Measurements from ENCODE around the gene CYP2W1.

Gene CYP2W1

DNA sequence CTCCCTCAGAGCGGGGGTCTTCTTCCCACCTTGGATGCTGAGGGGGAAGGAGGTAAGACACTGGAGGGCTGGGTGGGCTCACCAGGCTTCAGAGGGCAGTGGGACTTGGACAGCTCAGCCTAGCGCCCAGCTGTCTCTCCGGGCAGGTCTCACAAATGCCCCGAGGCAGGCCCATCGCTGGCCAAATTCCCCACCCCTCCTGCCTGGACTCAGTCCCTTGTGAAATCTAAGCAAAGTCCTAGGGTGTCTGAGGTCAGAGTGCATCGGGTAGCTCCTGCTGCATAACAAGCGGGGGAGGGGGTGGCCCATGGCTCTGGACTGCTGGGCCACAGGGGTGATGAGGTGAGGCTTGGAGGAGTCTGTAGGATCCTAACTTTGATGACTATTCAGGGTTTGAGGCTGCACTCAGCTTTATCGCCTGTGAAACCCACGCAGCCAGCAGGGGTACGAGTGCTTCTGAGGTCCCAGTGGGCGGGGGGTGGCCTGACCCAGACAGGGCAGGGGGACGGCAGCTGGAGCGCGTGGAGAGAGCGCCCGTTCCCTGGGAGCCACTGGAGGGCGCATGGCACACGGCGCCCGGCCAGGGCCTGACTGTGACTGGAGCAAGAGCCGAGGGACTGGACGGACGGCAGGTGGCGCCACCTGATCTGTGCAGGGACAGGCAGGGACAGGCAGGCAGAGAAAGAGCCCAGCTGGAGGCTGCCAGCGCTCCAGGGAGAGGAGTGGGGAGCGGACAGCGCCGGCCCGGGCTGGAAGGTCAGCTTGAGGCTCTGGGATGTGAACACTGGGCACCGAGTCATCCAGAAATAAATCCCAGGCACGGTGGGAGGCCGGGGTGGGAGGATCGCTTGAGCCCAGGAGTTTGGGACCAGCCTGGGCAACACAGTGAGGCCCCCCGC lies 10.0 kb downstream of the CYP2W1 start:
- peak; percentile 87 for DNase-seq (ENCODE audit: low read depth)
- TF ChIP-seq, protein P1, sequence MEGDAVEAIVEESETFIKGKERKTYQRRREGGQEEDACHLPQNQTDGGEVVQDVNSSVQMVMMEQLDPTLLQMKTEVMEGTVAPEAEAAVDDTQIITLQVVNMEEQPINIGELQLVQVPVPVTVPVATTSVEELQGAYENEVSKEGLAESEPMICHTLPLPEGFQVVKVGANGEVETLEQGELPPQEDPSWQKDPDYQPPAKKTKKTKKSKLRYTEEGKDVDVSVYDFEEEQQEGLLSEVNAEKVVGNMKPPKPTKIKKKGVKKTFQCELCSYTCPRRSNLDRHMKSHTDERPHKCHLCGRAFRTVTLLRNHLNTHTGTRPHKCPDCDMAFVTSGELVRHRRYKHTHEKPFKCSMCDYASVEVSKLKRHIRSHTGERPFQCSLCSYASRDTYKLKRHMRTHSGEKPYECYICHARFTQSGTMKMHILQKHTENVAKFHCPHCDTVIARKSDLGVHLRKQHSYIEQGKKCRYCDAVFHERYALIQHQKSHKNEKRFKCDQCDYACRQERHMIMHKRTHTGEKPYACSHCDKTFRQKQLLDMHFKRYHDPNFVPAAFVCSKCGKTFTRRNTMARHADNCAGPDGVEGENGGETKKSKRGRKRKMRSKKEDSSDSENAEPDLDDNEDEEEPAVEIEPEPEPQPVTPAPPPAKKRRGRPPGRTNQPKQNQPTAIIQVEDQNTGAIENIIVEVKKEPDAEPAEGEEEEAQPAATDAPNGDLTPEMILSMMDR (conservative IDR thresholded peaks at IDR 0.05; ENCODE audit: low read depth, low read length) = peak; percentile 100
- H3K4me3 ChIP-seq (ENCODE audit: low read length) = no peak overlapping the region

DNA sequence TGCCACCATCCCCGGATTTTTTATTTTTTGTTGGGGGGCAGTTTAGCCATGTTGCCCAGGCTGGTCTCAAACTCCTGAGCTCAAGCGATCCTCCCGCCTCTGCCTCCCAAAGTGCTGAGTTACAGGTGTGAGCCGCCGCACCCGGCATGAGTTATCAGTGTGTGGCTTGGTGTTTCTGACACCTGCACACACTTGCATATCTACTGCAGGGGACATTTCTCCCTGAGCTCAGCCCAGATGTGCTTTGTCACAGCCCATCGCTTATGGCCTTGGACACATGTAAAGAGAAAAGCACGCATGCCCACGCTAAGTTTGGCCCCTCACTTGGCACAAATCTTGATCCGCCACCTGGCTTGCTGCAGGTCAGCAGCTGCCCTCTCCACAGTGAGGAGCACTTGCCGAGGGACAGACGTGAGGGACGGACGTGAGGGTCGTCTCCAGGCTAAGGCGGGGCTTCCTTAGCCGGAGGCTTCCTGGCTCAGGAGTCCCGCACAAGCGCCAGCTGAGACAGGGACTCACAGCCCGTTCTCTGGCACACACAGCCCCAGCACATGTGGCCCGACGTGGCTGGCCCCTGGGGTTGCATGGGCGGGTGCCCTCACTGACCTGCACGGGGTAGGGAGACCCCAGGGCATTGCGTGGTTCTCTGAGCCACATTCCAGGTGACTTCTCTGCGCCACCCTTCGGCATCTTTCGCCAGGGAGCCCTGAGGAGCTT lies 11.8 kb downstream of the CYP2W1 start:
- no peak overlapping the region for H3K4me3 ChIP-seq (ENCODE audit: low read length)
- TF ChIP-seq, protein P1 (conservative IDR thresholded peaks at IDR 0.05; ENCODE audit: low read depth, low read length) = no peak
- DNase-seq (ENCODE audit: low read depth) = no peak

DNA sequence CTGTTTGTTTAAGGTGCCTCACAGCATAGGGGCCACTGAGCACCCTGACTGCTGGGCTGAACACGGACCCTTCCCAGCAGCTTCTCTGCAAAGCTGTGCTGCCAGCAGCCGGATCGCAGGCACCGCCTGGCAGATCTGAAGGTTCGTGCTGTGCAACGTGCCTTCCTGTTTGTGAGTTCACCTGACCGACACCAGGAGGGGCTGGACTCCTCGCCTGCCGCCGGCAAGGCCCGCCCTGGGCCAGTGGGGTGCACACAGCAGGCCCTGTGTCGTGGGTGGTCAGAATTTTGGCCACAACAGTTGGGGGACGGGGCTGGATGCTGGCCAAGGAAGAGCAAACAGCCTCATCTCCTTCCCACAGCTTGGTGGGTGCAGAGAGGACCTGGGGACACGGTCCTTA lies 12.6 kb downstream of the CYP2W1 start:
- TF ChIP-seq, protein P1 (conservative IDR thresholded peaks at IDR 0.05; ENCODE audit: low read depth, low read length) = peak; percentile 3
- no peak overlapping the region for H3K4me3 ChIP-seq (ENCODE audit: low read length)
- no peak for DNase-seq (ENCODE audit: low read depth)

DNA sequence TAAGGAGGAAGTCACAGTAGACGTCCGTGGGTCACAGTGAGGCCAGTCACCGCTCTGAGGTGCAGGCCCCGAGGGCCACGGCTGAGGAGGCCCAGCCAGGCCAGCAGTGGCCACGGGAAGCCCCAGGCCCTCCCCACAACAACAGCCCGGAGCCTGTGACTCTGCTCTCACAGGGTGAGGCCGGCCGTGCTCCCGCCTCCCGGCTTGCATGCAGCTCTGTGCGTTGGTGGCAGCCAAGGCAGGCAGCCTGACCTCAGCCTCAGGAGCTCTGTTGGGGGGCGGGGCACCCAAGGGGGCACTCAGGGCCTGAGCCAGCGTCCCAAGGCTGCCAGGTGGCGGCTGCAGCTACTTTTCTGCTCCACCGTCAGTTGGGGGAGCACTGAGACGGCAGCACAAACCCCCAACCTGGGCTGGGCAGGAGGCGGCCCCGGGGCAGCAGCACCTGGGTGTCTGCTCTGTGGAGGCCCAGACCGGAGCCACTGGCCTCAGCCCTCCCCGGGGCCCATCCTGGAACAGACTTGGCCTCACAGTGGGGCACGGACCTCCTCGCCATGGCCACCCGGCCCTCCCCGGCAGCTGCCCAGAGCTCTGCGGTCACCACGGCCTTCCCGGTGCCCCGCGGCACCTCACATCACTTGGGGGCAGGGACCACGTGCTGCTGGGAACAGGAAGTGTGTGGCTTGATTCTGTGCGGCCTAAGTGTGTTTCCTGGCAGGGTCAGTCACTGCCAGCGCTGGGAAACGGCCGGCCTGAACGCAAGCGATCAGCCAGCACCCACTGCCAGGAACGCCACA lies 13.3 kb downstream of the CYP2W1 start:
- TF ChIP-seq, protein P1 (conservative IDR thresholded peaks at IDR 0.05; ENCODE audit: low read depth, low read length) = no peak
- DNase-seq (ENCODE audit: low read depth) = no peak
- no peak overlapping the region for H3K4me3 ChIP-seq (ENCODE audit: low read length)

DNA sequence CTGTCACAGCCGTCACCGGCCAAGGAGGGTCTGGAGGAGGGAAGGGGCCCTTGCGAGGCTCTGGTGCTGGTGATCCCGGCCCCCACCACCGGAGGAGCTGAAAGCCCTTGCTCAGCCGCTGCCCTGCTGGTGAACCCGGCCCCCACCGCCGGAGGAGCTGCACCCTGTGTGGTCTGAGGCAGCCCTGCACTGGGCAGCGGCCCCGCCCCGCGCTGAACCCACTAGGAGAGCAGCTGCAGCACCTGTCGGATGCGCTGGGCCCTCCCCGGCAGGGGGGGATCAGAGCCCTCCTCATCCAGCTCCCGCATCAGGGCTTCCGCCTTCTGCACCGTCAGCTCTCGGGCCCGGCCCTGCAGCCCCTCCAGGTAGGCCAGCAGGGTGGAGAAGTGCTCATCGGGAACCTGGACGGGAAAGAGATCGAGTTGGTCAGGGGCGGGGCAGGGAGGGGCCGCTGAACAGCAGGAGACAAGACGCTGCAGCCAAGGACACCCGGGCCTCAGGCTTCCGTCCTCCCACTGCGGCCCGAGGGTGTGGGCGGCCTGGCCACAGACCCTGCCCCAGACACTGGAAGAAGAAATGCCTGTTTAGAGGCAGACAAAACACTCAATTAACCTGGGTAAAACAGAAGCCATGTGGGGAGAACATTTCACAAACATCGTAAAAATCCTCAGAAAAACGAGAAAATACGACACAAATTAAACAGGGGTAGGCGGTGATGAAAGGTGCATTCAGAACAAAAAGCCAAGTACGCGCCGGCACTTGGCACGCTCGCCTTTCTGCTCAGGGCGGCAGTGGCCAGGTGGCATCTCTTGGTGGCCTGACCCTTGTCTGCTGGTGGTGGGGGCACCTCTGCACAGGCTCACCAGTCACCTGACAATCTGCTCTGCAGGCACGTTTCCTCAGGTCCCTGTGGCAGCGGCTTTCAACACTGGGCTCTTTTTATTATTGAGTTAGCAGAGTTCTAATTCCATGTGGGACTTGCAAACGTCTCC lies 14.7 kb downstream of the CYP2W1 start:
- no peak for DNase-seq (ENCODE audit: low read depth)
- no peak overlapping the region for H3K4me3 ChIP-seq (ENCODE audit: low read length)

More for the DNA sequence above, 14.7 kb downstream of the CYP2W1 start:
- TF ChIP-seq, protein P1 (conservative IDR thresholded peaks at IDR 0.05; ENCODE audit: low read depth, low read length) = peak; percentile 1
